Activated T-helper 2 cell treated with anti-CD3 and anti-CD28 coated beads, Interferon-gamma antibody, Interleukin-2, Interleukin-4, amounts not matched to agents 10 μg/mL and 5 μg/mL and 100 μg/mL, durations not matched to agents 14 hours and 24 hours and 36 hours (primary cell): ENCODE results near the gene FLNC. TPM values are rescaled to one million over a fixed set of nuclear protein-coding genes. Genes with fewer than 3 reads are reported as not detected.

Experiments used
- DNase-seq: peaks from one replicate; pipeline ENCODE4 v3.0.0; 2021; ENCODE audit warnings: low spot score
- H3K27ac Mint-ChIP-seq: one replicate; pipeline ENCODE4 v1.8.0; 2021; ENCODE audit warnings: mixed read lengths
- H3K27me3 Mint-ChIP-seq: one replicate; pipeline ENCODE4 v1.8.0; 2021; ENCODE audit warnings: low read depth, mixed read lengths
- H3K36me3 Mint-ChIP-seq: one replicate; pipeline ENCODE4 v1.8.0; 2021; ENCODE audit warnings: low read depth, mixed read lengths
- H3K4me1 Mint-ChIP-seq: one replicate; pipeline ENCODE4 v1.8.0; 2021; ENCODE audit warnings: low read depth, mixed read lengths
- H3K4me3 Mint-ChIP-seq: one replicate; pipeline ENCODE4 v1.8.0; 2021; ENCODE audit warnings: low read depth, mild to moderate bottlenecking, moderate library complexity, mixed read lengths
- H3K9me3 Mint-ChIP-seq: one replicate; pipeline ENCODE4 v1.8.0; 2021; ENCODE audit warnings: mixed read lengths
- intact Hi-C: fragments of 100-400 bp; cut with micrococcal nuclease; formaldehyde crosslinking; loops from one replicate; pipeline ENCODE4 v1.15.1; 2023
- total RNA-seq: library from RNA; stranded (reverse); gene quantifications from 2 replicates; pipeline ENCODE4 v1.2.3, GENCODE V29; 2022

FLNC gene
- total RNA-seq, 1 donor from 2014 or later = not detected

DNA sequence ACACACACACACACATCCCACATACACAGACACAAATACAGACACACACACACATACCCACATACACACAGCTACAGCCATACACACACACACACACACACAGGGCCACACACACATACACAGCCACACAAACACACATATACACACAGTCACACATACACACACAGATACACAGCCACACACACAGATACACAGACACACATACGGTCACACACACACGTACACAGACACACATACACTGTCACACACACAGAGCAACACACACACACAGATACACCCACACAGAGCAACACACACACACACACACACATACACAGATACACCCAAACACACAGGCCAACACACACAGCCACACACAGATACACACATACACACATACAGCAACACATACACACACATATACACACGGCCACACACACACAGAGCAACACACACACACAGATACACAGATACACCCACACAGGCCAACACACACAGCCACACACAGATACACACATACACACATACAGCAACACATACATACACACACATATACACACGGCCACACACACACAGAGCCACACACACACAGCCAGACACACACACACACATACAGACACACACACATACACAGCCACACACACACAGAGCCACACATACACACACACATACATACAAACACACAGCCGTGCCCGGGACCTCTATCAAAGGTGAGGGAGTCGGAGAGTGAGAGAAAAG lies 58.0 kb downstream of the FLNC start:
- intact Hi-C loops = loop anchor here (10.0 kb wide), 2 partner anchors 283 to 463 kb away; no protein-coding TSS in a partner anchor
- H3K27ac Mint-ChIP-seq = no peak overlapping the region
- no peaks in the 10 kb centered on the region for H3K36me3 Mint-ChIP-seq
- H3K9me3 Mint-ChIP-seq = no peaks in the 10 kb centered on the region
- H3K4me1 Mint-ChIP-seq = no peaks in the 10 kb centered on the region
- peaks cover 13% of the 10 kb centered on the region for H3K27me3 Mint-ChIP-seq
- no peak overlapping the region for H3K4me3 Mint-ChIP-seq
- no peak for DNase-seq

DNA sequence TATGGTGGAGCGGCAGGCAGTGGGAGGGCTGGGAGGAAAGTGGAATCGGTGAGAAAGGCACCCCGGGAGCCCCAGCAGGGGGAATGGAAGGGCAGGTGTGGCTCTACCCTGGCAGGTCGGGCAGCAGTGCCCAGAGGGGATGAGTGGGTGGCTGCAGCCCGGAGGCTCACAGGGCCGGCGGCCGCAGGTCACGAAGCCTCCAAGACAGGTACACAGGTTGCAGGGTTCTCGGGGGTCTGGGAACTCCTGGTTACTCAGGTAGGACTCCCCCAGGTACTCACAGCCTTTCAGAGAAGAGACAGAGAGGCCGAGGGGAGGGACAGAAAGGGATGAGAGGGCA lies 58.5 kb downstream of the FLNC start:
- no peaks in the 10 kb centered on the region for H3K4me1 Mint-ChIP-seq
- H3K4me3 Mint-ChIP-seq = no peak overlapping the region
- H3K9me3 Mint-ChIP-seq = no peaks in the 10 kb centered on the region
- DNase-seq = no peak
- H3K36me3 Mint-ChIP-seq = no peaks in the 10 kb centered on the region
- intact Hi-C loops = loop anchor here (10.0 kb wide), 2 partner anchors 284 to 464 kb away; no protein-coding TSS in a partner anchor
- peaks cover 13% of the 10 kb centered on the region for H3K27me3 Mint-ChIP-seq
- H3K27ac Mint-ChIP-seq = no peak overlapping the region

DNA sequence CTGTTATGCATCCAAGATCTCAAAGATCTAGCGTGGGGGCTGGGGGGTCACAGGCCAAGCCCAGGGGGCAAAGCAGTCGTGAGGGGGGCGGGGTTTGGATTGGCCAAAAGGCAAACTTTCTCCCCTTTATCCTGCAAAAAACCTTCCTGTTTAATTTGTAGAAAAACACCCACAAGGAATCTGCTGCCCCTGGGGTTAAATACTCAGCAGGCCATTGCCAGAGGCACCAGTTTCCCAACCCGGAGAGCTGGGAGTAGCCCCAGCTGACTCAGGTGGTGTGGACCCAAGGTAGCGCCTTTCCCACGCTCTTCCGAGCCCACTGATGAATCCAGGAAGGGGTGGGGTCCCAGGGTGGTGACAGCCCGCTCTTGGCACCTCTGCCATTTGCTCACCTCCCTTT lies 58.9 kb downstream of the FLNC start:
- no peak for DNase-seq
- H3K27ac Mint-ChIP-seq = no peak overlapping the region
- H3K36me3 Mint-ChIP-seq = no peaks in the 10 kb centered on the region
- peaks cover 13% of the 10 kb centered on the region for H3K27me3 Mint-ChIP-seq
- intact Hi-C loops = loop anchor here (10.0 kb wide), 2 partner anchors 284 to 464 kb away; no protein-coding TSS in a partner anchor
- no peaks in the 10 kb centered on the region for H3K9me3 Mint-ChIP-seq
- H3K4me3 Mint-ChIP-seq = no peak overlapping the region
- H3K4me1 Mint-ChIP-seq = no peaks in the 10 kb centered on the region

DNA sequence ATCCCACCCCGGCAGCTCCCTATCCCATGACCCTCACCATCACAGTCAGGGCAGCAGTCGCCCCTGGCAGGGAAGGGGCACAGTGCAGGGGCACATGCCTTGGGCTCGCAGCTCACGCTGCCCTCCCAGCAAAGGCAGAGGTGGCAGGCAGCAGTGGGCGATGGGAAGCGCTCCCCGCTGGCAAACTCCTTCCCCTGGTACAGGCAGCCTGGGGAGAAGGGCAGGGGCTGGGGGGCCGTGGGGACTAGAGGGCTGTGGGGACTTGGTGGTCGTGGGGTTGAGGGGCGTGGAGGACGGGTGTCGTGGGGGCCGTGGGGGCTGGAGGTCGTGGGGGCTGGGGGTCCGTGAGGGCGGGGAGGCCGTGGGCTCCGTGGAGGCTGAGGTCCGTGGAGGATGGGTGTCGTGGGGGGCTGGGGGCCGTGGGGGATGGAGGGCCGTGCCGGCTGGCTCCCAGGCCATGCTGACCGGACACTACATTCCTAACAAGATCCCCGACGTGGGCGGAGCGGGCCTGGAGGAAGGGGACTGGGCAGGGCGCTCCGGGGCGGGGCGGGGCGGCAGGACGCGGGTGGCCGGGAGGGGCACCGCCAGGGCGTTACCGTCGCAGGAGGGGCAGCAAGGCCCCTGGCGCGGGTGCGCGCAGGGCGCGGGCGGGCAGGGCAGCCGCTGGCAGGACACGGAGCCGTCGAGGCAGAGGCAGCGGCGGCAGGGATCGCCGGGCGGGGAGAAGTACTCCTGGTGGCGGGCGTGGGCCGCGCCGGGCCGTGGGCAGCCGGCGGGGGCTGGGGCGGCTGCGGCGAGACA lies 60.3 kb downstream of the FLNC start:
- H3K9me3 Mint-ChIP-seq = no peaks in the 10 kb centered on the region
- no peak overlapping the region for H3K4me3 Mint-ChIP-seq
- H3K27ac Mint-ChIP-seq = no peak overlapping the region
- no peaks in the 10 kb centered on the region for H3K4me1 Mint-ChIP-seq
- no peaks in the 10 kb centered on the region for H3K36me3 Mint-ChIP-seq
- H3K27me3 Mint-ChIP-seq = peaks cover 13% of the 10 kb centered on the region
- DNase-seq = no peak
- intact Hi-C loops = no loop called here

DNA sequence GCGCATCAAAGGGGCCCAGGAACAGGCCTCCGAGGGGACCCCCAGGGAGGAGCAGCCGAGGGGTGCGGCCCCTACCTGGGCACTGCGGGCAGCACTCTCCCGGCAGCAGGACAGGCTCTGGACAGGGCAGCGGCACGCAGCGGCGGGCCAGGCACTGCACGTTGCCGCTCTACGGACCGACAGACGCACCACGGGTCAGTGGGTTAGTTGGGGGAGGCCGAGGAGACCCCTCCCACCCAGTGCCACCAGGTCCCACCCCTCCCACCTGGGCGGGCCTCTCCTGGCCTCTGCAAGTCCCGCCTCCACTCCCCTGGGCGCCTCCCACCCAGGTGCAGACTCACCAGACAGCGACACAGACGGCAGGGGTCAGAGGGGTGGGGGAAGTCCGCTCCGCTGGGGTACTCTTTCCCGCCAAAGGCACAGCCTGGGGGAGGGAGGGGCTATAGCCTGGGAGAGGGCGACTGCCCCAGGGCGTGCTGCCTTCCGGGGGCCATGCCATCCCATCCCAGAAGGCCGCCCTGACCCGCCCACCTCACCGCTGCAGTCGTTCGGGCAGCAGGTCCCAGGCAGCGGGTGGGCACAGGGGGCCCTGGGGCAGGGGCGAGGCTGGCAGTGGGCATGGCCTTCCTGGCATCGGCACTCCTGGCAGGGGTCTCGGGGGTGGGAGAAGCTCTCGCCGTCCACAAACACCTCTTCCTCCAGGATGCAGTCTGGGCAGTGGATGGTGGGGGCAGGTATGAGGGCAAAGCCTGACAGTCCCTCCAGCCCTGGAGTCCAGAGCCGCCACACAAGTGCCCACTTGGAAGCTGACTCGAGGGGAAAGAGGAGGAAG lies 61.1 kb downstream of the FLNC start:
- no peak for DNase-seq
- intact Hi-C loops = no loop called here
- Mint-ChIP-seq H3K36me3 (no peaks in the 10 kb centered on the region), H3K4me3 (no peak overlapping the region), H3K4me1 (no peaks in the 10 kb centered on the region), H3K27me3 (peaks cover 11% of the 10 kb centered on the region), H3K27ac (no peak overlapping the region), H3K9me3 (no peaks in the 10 kb centered on the region)

DNA sequence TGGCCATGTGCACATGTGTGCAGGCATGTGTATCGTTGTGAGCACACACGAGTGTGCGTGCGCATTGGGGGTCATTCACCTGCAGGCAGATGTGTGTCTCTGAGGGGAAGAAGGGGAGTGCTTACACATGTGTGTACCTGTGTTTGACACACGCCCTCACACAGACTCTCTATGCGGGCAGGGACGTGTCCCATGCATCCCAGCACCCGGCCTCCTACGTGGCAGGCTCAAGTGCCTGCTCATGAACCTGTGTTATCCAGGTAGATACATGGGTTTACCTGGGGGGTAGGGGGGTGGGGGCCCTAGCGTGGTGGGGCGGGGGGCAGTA lies 61.7 kb downstream of the FLNC start:
- Mint-ChIP-seq H3K27me3 (peaks cover 13% of the 10 kb centered on the region), H3K36me3 (no peaks in the 10 kb centered on the region), H3K9me3 (no peaks in the 10 kb centered on the region), H3K4me1 (no peaks in the 10 kb centered on the region), H3K27ac (no peak overlapping the region), H3K4me3 (no peak overlapping the region)
- intact Hi-C loops = no loop called here
- DNase-seq = no peak

DNA sequence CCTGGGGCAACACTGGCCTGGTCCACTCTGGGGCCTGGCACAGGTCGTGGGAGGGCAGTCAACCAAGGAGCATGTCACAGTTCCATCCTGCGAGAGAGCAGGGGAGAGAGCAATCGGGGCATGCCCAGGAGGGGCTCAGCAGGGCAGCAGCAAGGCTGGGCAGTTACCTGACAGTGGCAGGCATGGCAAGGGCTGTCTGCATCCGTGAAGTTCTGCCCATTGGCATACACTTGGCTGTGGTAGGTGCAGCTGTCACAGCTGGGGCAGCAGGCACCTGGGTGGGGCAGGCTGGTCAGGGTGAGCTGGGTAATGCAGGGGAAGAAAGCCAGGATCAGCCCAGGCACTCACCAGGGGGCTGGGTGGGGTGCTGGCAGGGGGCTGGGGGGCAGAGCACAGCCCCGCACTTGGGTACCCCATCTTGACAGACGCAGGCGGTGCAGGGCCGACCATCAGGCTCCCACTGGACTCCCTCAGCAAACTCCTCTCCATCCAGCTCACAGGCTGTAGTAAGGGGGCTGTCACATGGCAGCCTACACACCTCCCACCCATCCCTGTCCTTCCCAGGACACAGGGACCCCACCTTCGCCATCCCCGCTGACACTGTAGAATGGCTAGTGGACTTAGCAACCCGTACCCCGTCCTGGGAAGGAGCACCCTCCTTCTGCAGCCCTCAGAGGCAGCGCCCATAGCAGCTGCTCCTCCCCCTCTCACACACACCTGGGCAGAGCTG lies 62.5 kb downstream of the FLNC start:
- Mint-ChIP-seq H3K4me3 (no peak overlapping the region), H3K27ac (no peak overlapping the region), H3K36me3 (no peaks in the 10 kb centered on the region), H3K9me3 (no peaks in the 10 kb centered on the region), H3K27me3 (peaks cover 14% of the 10 kb centered on the region), H3K4me1 (no peaks in the 10 kb centered on the region)
- intact Hi-C loops = no loop called here
- no peak for DNase-seq

DNA sequence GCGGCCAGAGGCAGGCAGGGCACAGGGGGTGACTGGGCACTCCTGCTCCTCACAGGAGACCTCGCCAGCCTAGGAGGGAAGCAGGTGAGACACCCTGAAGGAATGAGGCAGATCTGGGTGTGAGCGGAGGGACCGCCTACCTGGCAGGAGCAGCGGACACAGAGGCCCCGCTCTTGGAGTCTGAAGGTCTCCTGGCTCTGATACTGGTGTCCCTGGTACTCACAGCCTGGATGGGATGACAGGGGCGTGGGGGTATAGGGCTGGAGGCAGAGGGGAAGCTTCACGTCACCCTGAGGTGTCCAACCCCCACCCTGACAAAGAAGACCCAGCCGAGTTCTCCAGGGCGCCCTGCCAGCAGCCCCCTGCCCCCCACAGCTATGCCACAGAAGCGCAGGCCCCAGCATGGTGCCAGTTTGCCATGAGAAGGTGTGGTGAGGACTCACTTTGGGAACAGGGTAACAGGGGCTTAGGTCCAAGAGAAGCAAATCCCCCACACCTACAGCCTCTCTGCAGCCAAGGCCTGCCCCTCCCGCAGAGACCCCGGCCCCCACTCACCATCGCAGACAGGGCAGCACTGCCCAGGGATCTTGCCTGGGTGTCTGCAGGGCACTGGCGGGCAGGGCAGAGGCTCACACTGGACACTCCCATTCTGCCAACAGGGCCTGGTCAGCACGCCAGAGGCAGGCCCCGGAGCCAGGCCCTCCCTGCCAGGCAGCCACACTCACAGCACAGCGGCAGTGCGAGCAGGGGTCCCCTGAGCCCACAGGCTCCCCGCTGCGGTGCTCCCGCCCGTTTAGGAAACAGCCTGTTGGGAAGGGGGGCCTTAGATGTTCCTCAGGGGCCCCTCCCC lies 63.3 kb downstream of the FLNC start:
- Mint-ChIP-seq H3K27ac (no peak overlapping the region), H3K9me3 (peaks cover 3% of the 10 kb centered on the region), H3K4me1 (no peaks in the 10 kb centered on the region), H3K36me3 (peaks cover 3% of the 10 kb centered on the region), H3K27me3 (peaks cover 17% of the 10 kb centered on the region), H3K4me3 (no peak overlapping the region)
- intact Hi-C loops = no loop called here
- no peak for DNase-seq

DNA sequence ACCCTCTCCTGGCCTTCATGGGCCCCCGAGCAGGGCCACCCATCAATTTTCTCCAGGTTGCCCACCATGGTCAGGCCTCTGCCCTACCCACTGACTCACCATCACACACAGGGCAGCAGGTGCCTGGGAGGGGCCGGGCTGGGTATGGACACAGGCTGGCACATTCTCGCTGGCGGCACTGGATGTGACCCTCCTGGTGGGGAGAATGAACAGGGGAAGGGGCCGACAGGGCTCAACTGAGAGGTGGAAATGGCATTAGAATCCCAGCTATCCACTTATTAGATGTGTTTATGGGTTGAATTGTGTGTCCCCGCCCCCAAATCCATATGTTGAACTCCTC lies 63.9 kb downstream of the FLNC start:
- no peak for DNase-seq
- H3K27ac Mint-ChIP-seq = no peak overlapping the region
- H3K4me1 Mint-ChIP-seq = no peaks in the 10 kb centered on the region
- intact Hi-C loops = no loop called here
- H3K36me3 Mint-ChIP-seq = peaks cover 4% of the 10 kb centered on the region
- peaks cover 5% of the 10 kb centered on the region for H3K9me3 Mint-ChIP-seq
- peaks cover 19% of the 10 kb centered on the region for H3K27me3 Mint-ChIP-seq
- H3K4me3 Mint-ChIP-seq = no peak overlapping the region

DNA sequence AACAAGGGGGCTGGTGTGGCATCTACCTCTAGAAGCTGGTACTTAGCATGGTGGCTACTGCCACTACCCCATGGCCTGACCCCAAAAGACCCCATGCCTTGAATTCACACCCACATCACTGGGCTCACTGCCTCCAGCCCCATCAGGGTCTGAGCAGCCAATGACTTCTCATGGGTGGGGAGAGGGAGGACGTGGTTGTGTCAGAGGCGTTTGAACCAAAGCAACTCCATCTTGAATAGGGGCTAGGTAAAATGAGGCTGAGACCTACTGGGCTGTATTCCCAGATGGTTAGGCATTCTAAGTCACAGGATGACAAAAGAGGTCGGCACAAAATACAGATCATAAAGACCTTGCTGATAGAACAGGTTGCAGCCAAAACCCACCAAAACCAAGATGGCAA lies 65.1 kb downstream of the FLNC start:
- Mint-ChIP-seq H3K36me3 (peaks cover 4% of the 10 kb centered on the region), H3K27ac (no peak overlapping the region), H3K9me3 (peaks cover 6% of the 10 kb centered on the region), H3K4me3 (no peak overlapping the region), H3K4me1 (no peaks in the 10 kb centered on the region), H3K27me3 (peaks cover 13% of the 10 kb centered on the region)
- DNase-seq = no peak
- intact Hi-C loops = no loop called here

DNA sequence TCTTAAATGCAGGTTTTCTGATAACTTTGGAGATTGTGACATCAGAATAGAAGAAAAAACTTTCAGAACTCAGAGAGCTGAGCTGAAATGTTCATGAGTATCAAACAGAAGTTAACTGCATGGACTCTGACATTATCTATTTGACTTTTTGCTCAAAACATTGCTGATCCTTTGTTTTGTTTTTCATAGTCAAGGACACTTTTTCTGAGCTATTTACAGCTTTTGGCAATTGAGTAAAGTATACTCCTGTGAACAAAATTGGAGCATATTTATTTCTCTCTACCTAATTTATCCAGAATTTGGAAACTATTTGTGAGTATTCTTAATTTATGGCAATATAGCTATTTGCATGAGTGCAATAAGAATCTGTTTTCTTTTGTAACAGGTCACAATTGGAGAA lies 69.2 kb downstream of the FLNC start:
- H3K27me3 Mint-ChIP-seq = peaks cover 22% of the 10 kb centered on the region
- peaks cover 11% of the 10 kb centered on the region for H3K9me3 Mint-ChIP-seq
- no peak for DNase-seq
- peaks cover 4% of the 10 kb centered on the region for H3K36me3 Mint-ChIP-seq
- no peaks in the 10 kb centered on the region for H3K4me1 Mint-ChIP-seq
- no peak overlapping the region for H3K27ac Mint-ChIP-seq
- no peak overlapping the region for H3K4me3 Mint-ChIP-seq
- intact Hi-C loops = no loop called here

DNA sequence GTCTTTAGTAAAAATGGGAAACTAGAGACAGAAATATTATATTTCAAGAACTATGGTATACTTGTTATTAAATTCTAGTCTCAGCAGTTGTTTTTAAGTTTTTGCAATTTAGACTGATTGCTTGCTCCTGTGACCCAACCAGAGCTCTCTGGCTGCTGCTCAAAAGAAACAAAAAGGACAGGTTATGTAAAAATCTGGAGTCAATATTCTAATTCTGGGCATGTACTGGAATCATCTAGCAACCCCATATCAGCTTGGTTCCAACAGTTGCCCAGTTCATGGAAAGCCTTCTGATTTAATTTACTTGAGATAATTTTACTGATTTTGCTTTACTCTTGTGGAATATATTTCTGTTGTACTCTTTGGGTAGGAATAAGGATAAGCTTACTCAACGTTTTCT lies 70.0 kb downstream of the FLNC start:
- intact Hi-C loops = loop anchor here (10.0 kb wide), 1 partner anchor 315 kb away; no protein-coding TSS in a partner anchor
- Mint-ChIP-seq H3K27me3 (peaks cover 22% of the 10 kb centered on the region), H3K27ac (no peak overlapping the region), H3K4me3 (no peak overlapping the region), H3K36me3 (peaks cover 4% of the 10 kb centered on the region), H3K9me3 (peaks cover 11% of the 10 kb centered on the region), H3K4me1 (no peaks in the 10 kb centered on the region)
- no peak for DNase-seq
